HG02970 (cell line): ENCODE measurements around the gene GRIN2A.

Source experiments
- ATAC-seq: cut with Tn5 transposase; IDR thresholded peaks from one replicate; pipeline ENCODE4 v1.9.1; 2021; ENCODE audit warnings: mild to moderate bottlenecking, moderate library complexity, moderate number of reproducible peaks; ENCODE audit not compliant: unreplicated experiment, low FRiP score

GRIN2A gene

DNA sequence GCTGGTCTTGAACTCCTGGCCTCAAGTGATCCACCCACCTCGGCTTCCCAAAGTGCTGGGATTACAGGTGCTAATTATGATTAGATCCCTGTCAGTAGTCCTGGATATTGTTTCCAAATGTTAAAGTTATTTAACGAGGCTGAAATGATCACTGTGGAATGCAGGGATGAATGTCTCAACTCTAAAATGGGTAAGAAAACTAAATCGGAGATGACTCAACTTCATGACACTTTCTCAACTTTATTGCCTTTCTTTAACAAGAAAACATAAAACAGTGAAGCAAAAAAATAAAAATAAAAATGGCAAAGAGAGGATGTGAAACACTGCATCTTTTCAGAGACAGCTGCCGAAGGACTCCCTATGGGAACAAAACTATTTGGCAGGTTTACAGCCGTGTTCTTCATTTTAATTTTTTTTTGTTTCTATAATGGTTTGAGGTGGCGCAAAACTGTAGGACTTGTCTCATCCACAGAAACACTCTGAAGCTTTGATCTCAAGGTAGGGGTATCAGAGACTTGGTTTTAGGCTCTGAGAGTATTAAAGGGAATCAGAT lies 382.0 kb downstream of the GRIN2A start:
- ATAC-seq, result no peak

DNA sequence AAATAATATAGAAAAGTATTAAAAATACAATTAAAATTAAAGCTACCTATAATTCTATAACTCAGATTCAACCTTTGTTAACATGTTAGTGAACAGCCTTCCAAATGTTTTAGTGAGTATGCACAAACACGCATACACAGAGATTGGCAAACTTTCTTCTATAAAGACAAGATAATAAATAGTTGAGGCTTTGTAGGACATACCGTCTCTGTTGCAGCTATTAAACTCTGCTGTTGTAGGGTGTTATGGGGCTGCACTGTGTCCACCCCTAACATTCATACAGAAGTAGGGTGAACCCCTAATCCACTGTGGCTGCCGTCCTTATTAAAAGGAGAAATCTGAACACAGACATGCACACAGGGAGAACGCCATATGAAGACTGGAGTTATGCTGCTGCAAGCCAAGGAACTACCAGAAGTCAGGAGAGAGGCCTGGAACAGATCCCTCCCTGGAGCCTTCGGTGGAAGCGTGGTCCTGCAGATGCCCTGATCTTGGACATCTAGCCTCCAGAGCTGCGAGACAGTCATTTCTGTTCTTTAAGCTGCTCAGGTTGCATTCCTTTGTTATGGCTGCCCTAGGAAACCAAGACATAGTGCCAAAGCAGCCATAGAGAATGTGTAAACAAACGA lies 383.2 kb downstream of the GRIN2A start:
- no peak for ATAC-seq

DNA sequence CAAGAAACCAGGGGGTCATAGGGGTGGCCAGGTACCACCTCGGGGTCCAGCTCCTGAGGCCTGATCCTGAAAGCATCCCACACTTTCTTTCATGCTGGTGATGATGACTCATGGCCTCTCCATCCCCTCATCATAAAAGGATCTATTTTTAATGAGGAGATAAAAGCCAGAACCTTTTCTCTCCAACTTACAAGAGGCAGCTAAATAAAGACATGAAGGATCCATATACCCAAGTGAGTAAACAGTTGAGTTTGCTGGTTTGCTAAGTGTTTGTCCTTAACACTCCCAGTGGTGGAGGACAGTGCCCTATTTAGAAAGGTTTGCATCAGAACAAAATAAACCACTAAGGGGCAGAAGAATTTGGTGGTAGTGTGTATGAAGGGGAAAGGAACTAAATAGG lies 383.8 kb downstream of the GRIN2A start:
- no peak for ATAC-seq

DNA sequence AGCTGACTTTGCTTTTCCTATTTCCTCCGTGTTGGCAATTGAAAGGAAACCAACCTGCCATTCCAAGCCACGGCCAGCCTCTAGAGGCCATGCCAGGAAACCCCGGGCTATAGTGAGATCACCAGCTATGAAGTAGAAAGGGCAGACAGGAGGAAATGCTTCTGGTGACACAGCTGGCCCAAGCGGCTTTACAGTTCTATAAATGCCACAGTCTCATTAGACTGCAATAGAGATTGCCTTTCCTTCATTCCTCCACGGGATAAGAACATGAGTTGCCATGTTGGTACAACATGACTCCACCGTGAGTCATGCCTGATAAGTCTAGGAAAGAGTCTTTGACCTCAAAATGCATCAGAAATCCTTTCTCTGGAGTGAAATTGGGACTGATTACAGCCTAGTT lies 384.9 kb downstream of the GRIN2A start:
- ATAC-seq, result no peak

DNA sequence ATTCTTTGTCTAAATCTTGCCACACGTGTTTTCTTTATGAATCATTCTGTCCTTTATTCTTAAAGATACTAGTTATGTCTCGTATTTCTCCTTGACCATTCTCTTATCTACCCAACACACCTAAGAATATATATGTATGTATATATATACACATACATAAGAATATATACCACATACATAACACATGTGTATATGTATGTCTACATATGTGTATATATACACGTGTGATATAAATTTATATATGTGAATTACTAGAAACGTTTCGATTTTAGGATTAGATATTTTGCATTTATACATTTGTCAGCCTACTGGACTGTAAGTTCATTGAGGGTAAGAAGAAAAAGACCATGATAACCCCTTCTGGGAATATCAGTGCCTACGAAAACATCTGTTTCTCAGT lies 388.6 kb downstream of the GRIN2A start:
- no peak for ATAC-seq

DNA sequence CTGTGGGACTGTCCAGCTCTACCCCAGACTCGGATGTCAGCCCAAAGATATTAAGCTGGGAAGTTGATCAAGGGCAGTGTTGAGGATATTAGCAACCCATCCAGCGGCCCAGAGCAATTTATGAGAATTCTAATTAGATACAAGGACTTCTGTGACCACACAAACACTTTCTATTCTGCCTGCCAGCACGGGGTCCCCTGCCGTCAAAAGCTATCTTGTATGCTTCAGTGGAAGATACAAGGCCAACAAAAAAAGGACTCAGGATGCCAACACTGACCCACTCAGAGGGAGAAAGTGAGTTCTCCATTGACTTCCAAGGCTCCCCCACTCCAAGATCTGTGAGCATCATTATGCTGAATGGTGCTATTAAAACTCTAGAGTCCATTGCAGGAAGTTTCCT lies 390.7 kb downstream of the GRIN2A start:
- no peak for ATAC-seq

DNA sequence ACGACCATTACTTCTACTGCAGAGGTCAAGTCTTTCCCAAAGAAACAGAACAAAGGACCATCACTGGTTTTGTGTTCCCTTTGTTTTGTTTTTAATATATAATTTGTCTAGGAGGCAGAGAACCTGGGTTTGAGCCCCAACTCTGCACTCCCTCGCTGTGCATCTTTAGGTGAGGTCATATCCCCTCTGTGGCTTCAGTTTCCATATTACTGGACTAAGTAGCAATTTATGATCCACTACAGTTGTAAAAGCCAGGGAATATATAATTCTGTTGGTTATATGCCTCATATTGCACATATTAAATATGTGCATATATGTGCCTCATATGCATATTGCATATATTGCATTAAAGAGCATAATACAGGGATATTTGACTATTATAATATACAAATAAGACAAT lies 392.0 kb downstream of the GRIN2A start:
- ATAC-seq, result no peak

DNA sequence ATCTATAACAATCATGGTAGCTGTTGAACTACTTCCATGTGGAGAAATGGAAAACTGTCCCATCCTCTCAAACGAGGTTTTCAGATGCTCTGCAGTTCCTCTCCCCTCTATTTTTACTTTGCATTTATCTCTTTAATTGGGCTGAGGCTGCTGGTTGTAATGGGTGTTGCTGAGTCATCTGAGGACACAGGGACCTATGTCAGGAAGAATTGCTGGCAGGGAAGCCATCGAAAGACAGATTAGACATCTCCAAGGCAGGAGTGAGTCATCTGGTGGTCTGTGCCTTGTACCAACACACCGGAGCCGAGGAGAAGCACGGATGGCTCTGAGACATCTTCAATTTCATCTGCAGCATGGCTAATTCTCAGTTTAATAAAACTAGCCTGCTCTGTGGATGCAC lies 394.5 kb downstream of the GRIN2A start:
- ATAC-seq, result no peak

DNA sequence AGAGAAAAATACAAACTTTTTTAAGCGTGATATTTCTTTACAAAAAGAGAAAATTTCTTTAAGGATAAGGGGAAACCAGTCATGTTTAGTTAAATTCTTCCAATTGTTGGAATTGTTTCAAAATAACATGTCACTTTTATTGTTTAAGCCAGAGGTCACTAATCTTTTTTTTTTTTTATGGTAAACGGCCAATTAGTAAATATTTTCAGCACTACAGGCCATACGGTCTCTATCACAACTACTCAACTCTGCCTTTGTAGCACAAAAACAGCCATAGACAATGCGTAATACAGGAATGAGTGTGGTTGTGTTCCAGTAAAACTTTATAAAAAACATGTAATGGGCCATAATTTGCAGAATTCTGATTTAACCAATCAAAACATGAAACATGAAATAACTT lies 401.4 kb downstream of the GRIN2A start:
- ATAC-seq, result no peak

DNA sequence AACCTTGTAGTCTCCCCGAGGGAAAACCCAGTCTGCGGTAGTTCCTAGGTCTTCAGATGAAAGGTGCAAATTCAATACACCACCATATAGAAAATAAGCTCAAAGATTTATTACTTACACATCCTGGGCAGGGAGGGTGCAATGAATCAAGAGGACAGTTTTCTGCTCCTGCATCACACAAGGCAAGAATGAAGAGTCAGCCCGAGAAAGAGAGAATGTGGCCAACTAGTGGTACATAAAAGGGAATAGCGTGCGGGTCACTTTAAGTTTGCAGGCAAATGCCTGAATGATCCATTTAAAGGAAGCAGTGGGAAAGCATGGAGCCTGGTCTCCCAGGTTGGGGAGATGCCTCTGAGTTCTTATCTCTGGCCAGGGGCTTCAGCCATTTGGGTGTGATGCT lies 403.4 kb downstream of the GRIN2A start:
- ATAC-seq, result no peak

DNA sequence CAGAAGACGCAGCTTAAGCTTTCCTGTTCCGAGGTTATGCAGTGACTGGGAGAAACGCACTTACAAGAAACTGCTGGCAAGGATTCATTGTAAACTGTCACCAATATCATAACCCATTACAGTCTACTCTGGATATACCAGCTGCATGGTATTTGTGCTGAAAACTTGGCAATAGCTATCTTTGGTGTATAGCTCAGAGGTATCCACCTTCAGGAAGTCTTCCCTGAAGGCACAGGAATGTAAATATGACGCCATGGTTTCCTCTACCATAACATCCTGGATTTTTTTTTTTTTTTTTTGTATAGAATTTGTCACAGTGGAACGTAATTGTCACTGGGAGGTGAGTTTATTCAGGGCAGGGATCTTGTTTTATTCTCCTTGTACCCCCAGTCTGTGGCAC lies 406.2 kb downstream of the GRIN2A start:
- ATAC-seq, result no peak

DNA sequence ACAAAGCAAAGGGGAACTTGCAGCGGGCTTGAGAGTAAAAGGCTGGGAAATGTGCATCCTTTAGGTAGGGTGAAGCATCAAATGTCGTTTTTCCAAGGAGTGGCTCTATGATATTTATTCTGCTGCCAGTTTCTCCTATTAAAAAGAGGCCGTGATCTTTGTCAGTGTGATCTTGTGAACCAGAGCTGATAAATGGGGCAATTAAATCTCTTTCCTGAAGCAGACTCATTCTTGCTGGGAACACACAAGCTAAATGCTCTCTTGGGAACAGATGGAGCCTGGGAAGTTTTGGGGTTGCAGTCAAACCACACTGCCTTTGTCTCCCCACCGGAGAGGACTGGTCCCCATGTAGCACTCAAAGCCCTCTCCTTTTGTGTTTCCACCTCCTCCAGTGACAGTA lies 408.9 kb downstream of the GRIN2A start:
- ATAC-seq, result no peak

DNA sequence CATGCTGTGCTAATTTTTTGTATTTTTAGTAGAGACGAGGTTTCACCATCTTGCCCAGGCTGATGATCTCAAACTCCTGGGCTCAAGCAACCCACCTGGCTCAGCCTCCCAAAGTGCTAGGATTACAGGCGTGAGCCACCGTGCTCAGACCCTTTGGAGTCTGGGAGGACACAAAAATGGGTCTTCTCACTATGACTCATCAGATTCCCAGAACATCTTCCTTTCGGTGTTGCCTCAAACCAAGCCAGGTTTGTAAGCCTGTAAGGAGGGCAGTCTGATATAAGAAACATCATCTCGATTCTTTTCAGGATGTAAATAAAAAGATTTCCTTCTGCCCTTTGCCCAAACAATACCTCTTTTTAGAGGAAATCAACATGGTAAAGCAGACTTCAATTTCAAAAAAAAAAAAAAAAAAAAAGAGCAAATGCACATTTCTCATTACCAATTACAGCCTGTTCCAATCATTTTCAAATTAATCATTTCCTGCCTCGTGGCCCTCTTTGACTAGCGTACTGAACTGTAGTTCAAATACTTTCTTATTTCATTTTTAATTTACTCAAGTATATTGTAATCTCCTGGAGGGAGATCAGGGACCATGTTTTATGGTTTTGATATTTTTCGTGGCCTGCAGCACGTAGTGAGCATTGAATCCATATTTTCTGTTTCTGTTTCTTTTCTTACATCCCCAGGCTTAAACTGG lies 409.6 kb downstream of the GRIN2A start:
- no peak for ATAC-seq

DNA sequence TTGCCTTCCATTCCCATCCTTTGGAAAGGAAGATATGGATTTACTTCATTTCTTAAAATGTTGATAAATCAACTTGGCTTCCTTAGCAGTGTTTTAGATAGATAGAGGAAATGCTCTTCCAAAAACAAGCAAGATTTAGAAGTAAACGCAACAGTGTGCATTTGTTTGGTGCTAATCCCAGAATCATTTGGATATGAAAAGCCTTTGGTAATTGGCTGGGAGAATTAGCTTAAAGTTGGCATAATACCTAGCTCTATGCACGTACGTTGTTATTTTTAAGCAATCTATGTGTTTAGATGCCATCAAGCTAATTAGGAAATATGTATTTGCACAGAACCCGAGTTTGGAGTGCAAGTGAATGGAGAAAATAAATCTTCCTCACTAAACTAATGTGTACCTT lies 415.3 kb downstream of the GRIN2A start:
- ATAC-seq, result no peak

DNA sequence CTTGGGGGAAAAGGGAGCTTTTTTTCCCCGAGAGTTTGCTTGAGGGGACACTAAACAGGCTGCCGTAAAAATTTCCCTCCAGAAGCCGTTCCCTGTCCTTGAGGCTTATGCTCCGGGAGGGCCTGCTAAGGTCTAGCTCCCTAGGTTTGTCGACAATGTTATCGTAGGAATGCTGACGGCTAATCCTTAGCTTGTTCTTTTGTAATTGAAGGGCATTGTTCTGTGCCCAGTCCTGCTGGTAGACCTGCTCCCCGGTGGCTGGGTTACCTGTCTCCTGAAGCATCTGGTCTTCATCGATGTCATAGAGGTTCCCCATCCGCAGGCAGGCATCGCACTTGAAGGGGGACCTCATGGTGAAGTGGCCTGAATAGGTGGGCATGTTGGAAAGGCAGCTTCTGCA lies 418.7 kb downstream of the GRIN2A start:
- ATAC-seq, result no peak

DNA sequence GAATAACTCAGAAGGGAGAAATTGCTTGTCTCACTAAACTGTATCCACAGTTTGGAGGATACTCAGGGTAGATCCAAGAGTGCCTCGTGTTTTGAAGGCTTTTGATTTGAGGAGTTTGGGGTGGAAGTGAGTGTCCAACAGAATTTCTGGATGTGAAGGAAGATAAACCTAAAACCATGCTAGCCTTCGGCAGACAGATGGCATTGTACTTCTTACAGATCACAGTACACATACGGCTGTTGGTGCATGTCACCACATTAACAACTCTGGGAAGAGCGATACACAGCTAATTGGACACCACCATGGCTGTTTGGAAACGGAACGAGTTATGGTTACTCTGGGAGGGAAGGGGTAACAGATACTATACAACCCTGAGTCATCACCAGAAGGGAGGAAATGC lies 420.4 kb downstream of the GRIN2A start:
- ATAC-seq, result no peak

DNA sequence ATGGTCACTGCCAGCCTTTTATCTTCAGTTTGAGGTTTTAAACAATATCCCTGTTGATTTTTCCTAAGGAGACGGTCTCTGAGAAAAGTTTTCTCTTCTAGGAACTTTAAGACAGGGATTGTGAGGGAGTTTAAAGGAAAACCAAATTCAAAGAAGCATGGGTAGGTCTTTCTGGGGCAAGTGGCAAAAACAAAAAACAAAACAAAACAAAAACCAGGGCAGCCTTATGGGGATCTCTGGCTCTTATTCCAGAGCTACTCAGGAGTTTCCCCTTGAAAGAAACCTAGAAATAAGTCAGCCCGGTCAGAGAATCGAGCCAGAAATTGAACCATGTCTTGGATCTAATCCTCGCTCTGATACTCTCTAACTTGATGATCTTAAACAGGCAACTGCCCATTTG lies 424.5 kb downstream of the GRIN2A start:
- no peak for ATAC-seq

DNA sequence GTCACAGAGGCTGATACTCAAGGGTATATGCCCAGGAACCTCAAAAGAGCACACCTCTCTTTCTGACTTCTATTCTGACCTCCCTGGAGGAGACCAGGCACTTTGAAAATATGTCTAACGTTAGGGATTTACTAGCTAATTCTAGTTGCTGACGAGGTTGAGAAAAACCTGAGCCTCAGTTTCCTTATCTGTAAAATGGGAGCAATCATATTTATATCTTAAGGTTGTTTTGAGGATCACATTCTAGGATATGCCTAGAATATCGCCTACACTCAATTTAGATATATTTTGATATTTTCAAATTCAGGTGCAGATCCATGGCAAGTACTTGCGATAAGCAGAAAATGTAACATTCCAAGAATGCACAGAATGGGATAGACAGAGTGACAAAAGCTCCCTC lies 425.8 kb downstream of the GRIN2A start:
- no peak for ATAC-seq

DNA sequence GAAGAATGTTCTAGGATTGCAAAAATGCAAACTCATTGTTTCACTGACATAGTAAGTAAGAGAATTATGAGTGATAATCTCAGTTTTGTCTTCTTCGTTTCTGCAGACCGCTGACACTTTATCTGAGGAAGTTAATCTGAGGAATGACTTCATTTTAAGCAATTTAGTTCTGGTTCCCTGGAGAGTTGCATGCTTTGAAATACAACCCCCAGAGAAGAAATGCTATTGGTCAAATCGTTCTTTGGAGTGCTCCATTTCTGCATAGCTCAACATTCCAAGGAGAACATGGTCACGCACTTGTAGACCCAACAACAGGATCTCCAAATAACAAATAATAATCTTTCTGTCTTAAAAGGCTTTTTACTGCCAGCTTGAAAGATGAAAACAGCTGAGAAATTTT lies 427.1 kb downstream of the GRIN2A start:
- no peak for ATAC-seq

DNA sequence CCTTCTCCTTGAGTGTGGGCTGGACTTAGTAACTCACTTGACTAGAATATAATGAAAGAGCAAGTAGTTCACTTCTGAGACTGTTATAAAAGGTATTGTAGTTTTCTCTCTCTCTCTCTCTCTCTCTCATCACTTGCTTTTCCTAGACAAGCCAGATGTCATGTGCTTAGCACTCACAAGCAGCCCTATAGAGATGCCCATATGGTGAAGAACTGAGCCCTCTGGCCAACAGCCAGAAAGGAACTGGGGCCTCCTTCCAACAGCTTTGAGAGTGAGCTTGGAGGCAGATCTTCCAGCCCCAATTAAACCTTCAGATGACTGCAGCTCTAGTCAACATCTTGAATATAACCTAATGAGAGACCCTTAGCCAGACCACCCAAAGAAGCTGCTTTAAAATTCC lies 440.5 kb downstream of the GRIN2A start:
- ATAC-seq, result no peak

DNA sequence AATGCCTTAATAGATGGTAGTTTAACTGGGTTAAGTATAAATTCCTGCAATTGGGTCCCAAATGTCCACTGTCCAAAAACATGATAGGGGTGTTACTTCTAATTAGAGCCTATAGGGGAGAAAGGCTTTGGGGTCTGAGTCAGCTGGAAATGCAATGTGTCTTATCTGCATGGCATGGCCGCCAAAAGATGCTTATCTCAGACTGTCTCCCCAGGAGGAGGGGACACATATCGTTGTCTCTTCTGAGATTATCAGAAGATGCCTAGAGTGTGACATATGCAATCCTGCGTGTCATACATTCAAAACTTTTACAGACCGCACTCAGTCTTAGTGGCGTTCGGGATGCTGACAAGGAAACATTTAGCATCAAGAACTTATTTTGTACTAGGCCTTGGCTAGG lies 442.9 kb downstream of the GRIN2A start:
- no peak for ATAC-seq

DNA sequence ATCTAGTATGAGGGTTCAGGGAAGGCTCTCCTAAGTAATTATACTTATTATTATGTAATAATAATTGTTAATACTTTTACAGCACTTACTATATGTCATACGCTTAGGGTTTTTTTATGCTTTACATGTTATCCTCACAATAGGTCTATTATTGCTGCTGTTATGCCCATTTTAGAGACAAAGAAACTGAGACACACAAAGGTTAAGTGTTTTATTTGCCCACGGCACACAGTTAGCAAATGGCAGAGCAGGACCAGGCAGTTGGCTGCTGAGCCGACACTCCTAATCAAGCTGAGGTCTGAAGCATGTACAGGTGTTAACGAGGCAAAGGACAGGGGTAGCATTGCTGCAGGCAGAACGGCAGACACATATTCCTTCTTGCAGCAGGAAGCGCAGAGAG lies 443.5 kb downstream of the GRIN2A start:
- no peak for ATAC-seq
